ENCODE results near the gene CAMK2A. TPM values are rescaled to one million over a fixed set of nuclear protein-coding genes. Genes with fewer than 3 reads are reported as not detected.

Gene CAMK2A
- total RNA-seq, 3 donors from 2014 or later (not counting 1 experiment from before 2014, with no cell fraction given): 0.38 TPM; not detected in 2

GRCh38 chr5:150318613-150319483 lies 29.3 kb upstream of the CAMK2A start:
- intact Hi-C loops (cut with micrococcal nuclease): no loop called here
- ATAC-seq (no peak), DNase-seq (no peak)
- no peaks in the 10 kb centered on the region for H3K4me1 ChIP-seq (ENCODE audit: control insufficient read depth, insufficient read depth, low read length)
- H3K4me1 Mint-ChIP-seq: peaks cover 7 to 8% of the 10 kb centered on the region in 2 donors
- 85% methylated on average over 9 of the region's 9 CpGs for WGBS (ENCODE audit: insufficient coverage)
- H3K36me3 Mint-ChIP-seq: no peaks in the 10 kb centered on the region
- no peak overlapping the region for H3K4me3 ChIP-seq (ENCODE audit: low read length)
- H3K27me3 Mint-ChIP-seq (ENCODE audit: low read depth in 2 of 2): no peaks in the 10 kb centered on the region
- no peak overlapping the region for H3K27ac Mint-ChIP-seq
- TF ChIP-seq CTCF (IDR thresholded peaks at IDR 0.05): no peak
- no peaks in the 10 kb centered on the region for H3K9me3 ChIP-seq (ENCODE audit: control insufficient read depth, insufficient read depth, low read length)
- H3K27me3 ChIP-seq (ENCODE audit: control insufficient read depth, insufficient read depth, low read length): no peaks in the 10 kb centered on the region
- no peak overlapping the region for H3K27ac ChIP-seq (ENCODE audit: low read length)
- no peak overlapping the region for H3K4me3 Mint-ChIP-seq
- H3K9me3 Mint-ChIP-seq: no peaks in the 10 kb centered on the region
- no peaks in the 10 kb centered on the region for H3K36me3 ChIP-seq (ENCODE audit: control insufficient read depth, insufficient read depth, low read length)

- TF ChIP-seq CTCF (IDR thresholded peaks at IDR 0.05): no peak
- Mint-ChIP-seq H3K27ac (no peak overlapping the region), H3K27me3 (ENCODE audit: low read depth in 2 of 2) (no peaks in the 10 kb centered on the region), H3K4me1 (peaks cover 7% of the 10 kb centered on the region in 2 donors), H3K9me3 (no peaks in the 10 kb centered on the region), H3K4me3 (no peak overlapping the region), H3K36me3 (no peaks in the 10 kb centered on the region)
- DNase-seq: no peak
- Histone ChIP-seq H3K36me3 (ENCODE audit: control insufficient read depth, insufficient read depth, low read length) (no peaks in the 10 kb centered on the region), H3K27me3 (ENCODE audit: control insufficient read depth, insufficient read depth, low read length) (no peaks in the 10 kb centered on the region), H3K4me1 (ENCODE audit: control insufficient read depth, insufficient read depth, low read length) (no peaks in the 10 kb centered on the region), H3K4me3 (ENCODE audit: low read length) (no peak overlapping the region), H3K27ac (ENCODE audit: low read length) (no peak overlapping the region), H3K9me3 (ENCODE audit: control insufficient read depth, insufficient read depth, low read length) (no peaks in the 10 kb centered on the region)
- 87% methylated on average over 11 of the region's 11 CpGs for WGBS (ENCODE audit: insufficient coverage)
- ATAC-seq: peak in 1 of 3 donors; percentile 11
- intact Hi-C loops (cut with micrococcal nuclease): no loop called here
These were observed 27.8 kb upstream of the CAMK2A start for GRCh38 chr5:150317048-150318003.

DNA sequence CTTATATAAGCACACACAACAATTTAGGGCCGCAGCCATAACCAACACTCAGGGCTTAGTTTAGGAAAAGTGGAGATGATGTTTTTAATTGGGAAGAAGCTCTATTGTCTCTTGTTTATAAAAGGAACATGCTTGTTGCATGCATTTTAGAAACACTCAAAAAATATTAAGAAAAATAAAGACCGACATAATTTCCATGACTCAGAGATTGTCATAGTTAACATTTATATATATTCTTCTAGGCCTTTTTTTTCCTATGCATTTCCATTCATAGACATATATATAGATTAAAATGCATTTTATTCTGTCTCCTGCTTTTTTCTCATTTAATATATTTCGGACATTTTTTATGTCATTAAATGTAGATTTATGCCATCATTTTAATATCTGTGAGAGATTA lies 26.7 kb upstream of the CAMK2A start:
- no peak overlapping the region for H3K4me3 Mint-ChIP-seq
- no peaks in the 10 kb centered on the region for H3K36me3 Mint-ChIP-seq
- DNase-seq: no peak
- Histone ChIP-seq H3K27me3 (ENCODE audit: control insufficient read depth, insufficient read depth, low read length) (no peaks in the 10 kb centered on the region), H3K4me3 (ENCODE audit: low read length) (no peak overlapping the region), H3K4me1 (ENCODE audit: control insufficient read depth, insufficient read depth, low read length) (no peaks in the 10 kb centered on the region), H3K36me3 (ENCODE audit: control insufficient read depth, insufficient read depth, low read length) (no peaks in the 10 kb centered on the region), H3K27ac (ENCODE audit: low read length) (no peak overlapping the region), H3K9me3 (ENCODE audit: control insufficient read depth, insufficient read depth, low read length) (no peaks in the 10 kb centered on the region)
- ATAC-seq: no peak
- H3K27me3 Mint-ChIP-seq (ENCODE audit: low read depth in 2 of 2): peaks cover 0 to under 1% of the 10 kb centered on the region in 2 donors
- no peak for TF ChIP-seq CTCF (IDR thresholded peaks at IDR 0.05)
- intact Hi-C loops (cut with micrococcal nuclease): no loop called here
- H3K27ac Mint-ChIP-seq: no peak overlapping the region
- no peaks in the 10 kb centered on the region for H3K9me3 Mint-ChIP-seq
- H3K4me1 Mint-ChIP-seq: no peaks in the 10 kb centered on the region
- no CpG with 5 or more reads among the region's 3 CpGs for WGBS (ENCODE audit: insufficient coverage)
